Transverse colon (tissue), 4 donors: ENCODE results near the gene MAB21L3. TPM values are rescaled to one million over a fixed set of nuclear protein-coding genes. Genes with fewer than 3 reads are reported as not detected.

Source experiments
- DNase-seq: peaks from one replicate; pipeline ENCODE4 v3.0.0-alpha.2; 2019
- H3K27ac ChIP-seq, 4 donors: fragments of 200-600 bp; sonication (generic); 2 replicates each; pipeline ENCODE4 v1.5.1; 2016 to 2018; ENCODE audit warnings: inconsistent platforms in 4 of 4
- H3K27me3 ChIP-seq: fragments of 200-600 bp; sonication (generic); 2 replicates; pipeline ENCODE4 v1.5.1; 2017; ENCODE audit warnings: inconsistent platforms
- H3K36me3 ChIP-seq, 4 donors: fragments of 200-600 bp; sonication (generic); 2 replicates each; pipeline ENCODE4 v1.5.1; 2017 to 2019; ENCODE audit warnings: inconsistent platforms in 4 of 4
- H3K4me1 ChIP-seq, 4 donors: fragments of 200-600 bp; sonication (generic); 2 replicates each; pipeline ENCODE4 v1.5.1; 2017 to 2020; ENCODE audit warnings: inconsistent platforms in 4 of 4
- H3K4me3 ChIP-seq, 4 donors: fragments of 200-600 bp; sonication (generic); 1 replicate in 1 of 4; 2 replicates in 3 of 4; pipeline versions ENCODE4 v1.5.1 to v1.6.1; 2017 to 2019; ENCODE audit warnings: inconsistent platforms in 4 of 4
- H3K9me3 ChIP-seq, 2 donors: fragments of 200-600 bp; sonication (generic); 2 replicates each; pipeline ENCODE4 v1.5.1; 2017 to 2019; ENCODE audit warnings: inconsistent platforms in 2 of 2
- EP300 ChIP-seq: sonication (generic); formaldehyde crosslinking; IDR thresholded peaks from one replicate; pipeline ENCODE4 v1.6.1; 2017; ENCODE audit warnings: antibody characterized with exemption, low read depth
- POLR2A ChIP-seq: fragments of 450-650 bp; IDR thresholded peaks from one replicate; pipeline ENCODE4 v1.6.1; 2016; ENCODE audit warnings: antibody characterized with exemption, mild to moderate bottlenecking, moderate library complexity
- POLR2AphosphoS5 ChIP-seq, 3 donors: sonication (generic); formaldehyde crosslinking; IDR thresholded peaks; one replicate each; pipeline ENCODE4 v1.6.1; 2016; ENCODE audit warnings: antibody characterized with exemption in 3 of 3
- WGBS, 2 donors: methylation state at CpG; one replicate each; pipeline ENCODE4 v1.1.5; 2018; ENCODE audit warnings: low coverage in 1 of 2; 5-methylcytosine and 5-hydroxymethylcytosine counted together
- in situ Hi-C, 4 donors: fragments of 200-750 bp; cut with MboI; loops; one replicate each; pipeline versions ENCODE4 v1.15.0 to v1.15.1; 2017; ENCODE audit warnings: low sequenced_read_pairs in 3 of 4, low pct_ligation_motif_present in 1 of 4, low pct_unique_long_range_greater_than_20kb in 1 of 4
- intact Hi-C: fragments of 100-400 bp; cut with DNase I; formaldehyde crosslinking; loops from one replicate; pipeline ENCODE4 v1.15.1; 2023; ENCODE audit warnings: low total_unique reads
- total RNA-seq, 4 donors: library from RNA; depleted of rRNA; stranded (reverse); fragments of >200 nt; gene quantifications; one replicate each; pipeline ENCODE4 v1.1.0, GENCODE V29; 2016
- TF ChIP-seq, protein P1 (sequence below), 5 experiments: fragments of 200-600 bp in 3 of 5; fragments of 450-650 bp in 2 of 5; sonication (generic) in 3 of 5; IDR thresholded peaks; 1 replicate in 2 of 5; 2 replicates in 3 of 5; pipeline ENCODE4 v1.5.1; 2016 to 2017; ENCODE audit warnings: antibody characterized with exemption in 5 of 5, inconsistent platforms in 3 of 5, mild to moderate bottlenecking in 2 of 5, moderate library complexity in 1 of 5

The MAB21L3 gene
- total RNA-seq, 4 donors from 2014 or later = 0.20 to 9.4 (median 4.8) TPM

DNA sequence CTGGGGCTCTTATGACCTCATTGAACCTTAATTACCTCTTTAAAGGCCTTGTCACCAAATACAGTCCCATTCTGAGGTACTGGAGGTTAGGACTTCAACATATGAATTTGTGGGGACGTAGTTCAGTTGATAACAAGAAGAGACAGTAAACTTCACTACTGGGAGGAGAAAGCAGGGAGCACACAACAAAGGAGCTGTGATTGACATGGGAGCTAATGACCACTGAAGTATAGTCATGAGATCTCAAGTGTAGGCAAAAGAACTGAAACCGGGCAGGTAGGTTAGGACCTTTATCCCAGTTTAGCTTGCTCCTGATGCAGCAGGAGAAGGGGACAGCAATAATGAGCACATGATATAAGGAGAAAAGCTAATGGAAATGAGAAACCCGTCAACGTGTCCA is 11.8 kb upstream of the MAB21L3 start:
- Histone ChIP-seq H3K27ac (no peak overlapping the region), H3K9me3 (peaks cover 5 to 7% of the 10 kb centered on the region in 2 donors), H3K27me3 (no peaks in the 10 kb centered on the region), H3K4me3 (no peak overlapping the region), H3K36me3 (no peaks in the 10 kb centered on the region), H3K4me1 (peaks cover 0 to 2% (median 0%) of the 10 kb centered on the region in 4 donors)
- in situ Hi-C loops = no loop called here
- TF ChIP-seq, protein P1, sequence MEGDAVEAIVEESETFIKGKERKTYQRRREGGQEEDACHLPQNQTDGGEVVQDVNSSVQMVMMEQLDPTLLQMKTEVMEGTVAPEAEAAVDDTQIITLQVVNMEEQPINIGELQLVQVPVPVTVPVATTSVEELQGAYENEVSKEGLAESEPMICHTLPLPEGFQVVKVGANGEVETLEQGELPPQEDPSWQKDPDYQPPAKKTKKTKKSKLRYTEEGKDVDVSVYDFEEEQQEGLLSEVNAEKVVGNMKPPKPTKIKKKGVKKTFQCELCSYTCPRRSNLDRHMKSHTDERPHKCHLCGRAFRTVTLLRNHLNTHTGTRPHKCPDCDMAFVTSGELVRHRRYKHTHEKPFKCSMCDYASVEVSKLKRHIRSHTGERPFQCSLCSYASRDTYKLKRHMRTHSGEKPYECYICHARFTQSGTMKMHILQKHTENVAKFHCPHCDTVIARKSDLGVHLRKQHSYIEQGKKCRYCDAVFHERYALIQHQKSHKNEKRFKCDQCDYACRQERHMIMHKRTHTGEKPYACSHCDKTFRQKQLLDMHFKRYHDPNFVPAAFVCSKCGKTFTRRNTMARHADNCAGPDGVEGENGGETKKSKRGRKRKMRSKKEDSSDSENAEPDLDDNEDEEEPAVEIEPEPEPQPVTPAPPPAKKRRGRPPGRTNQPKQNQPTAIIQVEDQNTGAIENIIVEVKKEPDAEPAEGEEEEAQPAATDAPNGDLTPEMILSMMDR (IDR thresholded peaks at IDR 0.05) = no peak
- TF ChIP-seq POLR2AphosphoS5 (IDR thresholded peaks at IDR 0.05) (no peak), EP300 (no peak), POLR2A (no peak)
- intact Hi-C loops = no loop called here
- 88 to 89% methylated on average over 4 of the region's 4 CpGs for WGBS, 2 donors
- DNase-seq = no peak

GRCh38 chr1:116099919-116100318 is 11.3 kb upstream of the MAB21L3 start:
- intact Hi-C loops (no loop called here), in situ Hi-C loops (no loop called here)
- H3K27me3 ChIP-seq = no peaks in the 10 kb centered on the region
- H3K4me1 ChIP-seq = peaks cover 0 to 5% (median 0%) of the 10 kb centered on the region in 4 donors
- 98% methylated on average over 2 of the region's 2 CpGs; no CpG with 5 or more reads in 1 of the 2 donors for WGBS, 2 donors
- H3K27ac ChIP-seq = no peak overlapping the region
- H3K9me3 ChIP-seq = peaks cover 5 to 7% of the 10 kb centered on the region in 2 donors
- H3K4me3 ChIP-seq = no peak overlapping the region
- TF ChIP-seq, protein P1 (IDR thresholded peaks at IDR 0.05) = no peak
- TF ChIP-seq POLR2A (no peak), EP300 (no peak), POLR2AphosphoS5 (IDR thresholded peaks at IDR 0.05) (no peak)
- no peaks in the 10 kb centered on the region for H3K36me3 ChIP-seq
- DNase-seq = no peak

GRCh38 chr1:116104667-116105066 is 6.5 kb upstream of the MAB21L3 start:
- H3K36me3 ChIP-seq = no peaks in the 10 kb centered on the region
- no peak for TF ChIP-seq EP300
- WGBS, 2 donors = 65 to 100% methylated on average over 2 to 3 of the region's 3 CpGs
- in situ Hi-C loops = no loop called here
- DNase-seq = no peak
- intact Hi-C loops = no loop called here
- H3K4me1 ChIP-seq = peaks cover 0 to 9% (median 0%) of the 10 kb centered on the region in 4 donors
- H3K27ac ChIP-seq = no peak overlapping the region
- no peak overlapping the region for H3K4me3 ChIP-seq
- H3K9me3 ChIP-seq = no peaks in the 10 kb centered on the region
- H3K27me3 ChIP-seq = no peaks in the 10 kb centered on the region

DNA sequence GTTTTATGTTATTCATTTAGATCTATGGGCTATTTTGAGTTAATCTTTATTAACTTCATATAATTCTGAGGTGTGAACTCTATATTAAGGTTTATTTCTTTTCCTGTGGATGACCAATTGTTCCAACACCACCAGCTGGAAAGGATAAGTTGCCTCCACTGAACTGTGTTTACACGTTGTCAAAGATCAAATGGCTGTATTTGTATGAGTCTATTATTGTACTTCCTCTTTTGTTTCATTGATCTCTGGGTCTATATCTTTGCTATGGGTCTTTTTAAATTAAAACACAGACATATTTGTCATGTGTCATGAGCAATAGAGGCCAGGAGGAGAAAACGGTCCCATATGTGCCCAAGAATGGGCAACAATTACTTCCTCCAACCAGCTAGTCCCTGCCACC is 5.2 kb upstream of the MAB21L3 start:
- no peaks in the 10 kb centered on the region for H3K36me3 ChIP-seq
- WGBS, 2 donors = 0 to 24% methylated on average over 1 to 2 of the region's 2 CpGs
- no peak overlapping the region for H3K27ac ChIP-seq
- intact Hi-C loops (no loop called here), in situ Hi-C loops (no loop called here)
- TF ChIP-seq, protein P1 (IDR thresholded peaks at IDR 0.05) = no peak
- TF ChIP-seq POLR2AphosphoS5 (IDR thresholded peaks at IDR 0.05) (no peak), POLR2A (no peak), EP300 (no peak)
- no peaks in the 10 kb centered on the region for H3K9me3 ChIP-seq
- H3K4me1 ChIP-seq = peaks cover 0 to 21% (median 8%) of the 10 kb centered on the region in 4 donors
- no peak for DNase-seq
- no peaks in the 10 kb centered on the region for H3K27me3 ChIP-seq
- H3K4me3 ChIP-seq = no peak overlapping the region

DNA sequence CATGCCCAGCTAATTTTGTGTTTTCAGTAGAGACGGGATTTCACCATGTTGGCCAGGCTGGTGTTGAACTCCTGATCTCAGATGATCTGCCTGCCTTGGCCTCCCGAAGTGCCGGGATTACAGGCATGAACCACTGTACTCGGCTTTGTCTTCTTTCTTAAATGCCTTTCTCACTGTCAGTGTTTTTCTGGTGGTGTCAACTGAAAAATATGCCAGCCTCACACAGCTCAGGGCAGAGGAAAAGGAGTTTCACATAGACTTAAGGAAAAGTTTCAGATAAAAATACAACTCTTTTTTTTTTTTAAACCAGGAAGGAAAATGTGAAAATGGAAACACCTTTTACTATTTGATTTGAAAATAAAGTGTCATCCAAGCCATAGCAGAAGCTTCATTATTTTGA is 4.6 kb upstream of the MAB21L3 start:
- no peak overlapping the region for H3K4me3 ChIP-seq
- no peaks in the 10 kb centered on the region for H3K9me3 ChIP-seq
- H3K27ac ChIP-seq = no peak overlapping the region
- no peak for DNase-seq
- no peaks in the 10 kb centered on the region for H3K27me3 ChIP-seq
- WGBS, 2 donors = 87 to 96% methylated on average over 3 to 4 of the region's 4 CpGs
- intact Hi-C loops (no loop called here), in situ Hi-C loops (no loop called here)
- H3K36me3 ChIP-seq = no peaks in the 10 kb centered on the region
- TF ChIP-seq POLR2A (no peak), POLR2AphosphoS5 (IDR thresholded peaks at IDR 0.05) (no peak), EP300 (no peak)
- TF ChIP-seq, protein P1 (IDR thresholded peaks at IDR 0.05) = no peak
- peaks cover 0 to 25% (median 10%) of the 10 kb centered on the region in 4 donors for H3K4me1 ChIP-seq
